K562 (cell line): ENCODE data around the gene WASF2. TPM values are rescaled to one million over a fixed set of nuclear protein-coding genes. Genes with fewer than 3 reads are reported as not detected.

Source experiments
- ATAC-seq: fragments of 200-7000 bp; cut with Tn5 transposase; 3 replicates; pipeline ENCODE4 v1.9.1; 2020; ENCODE audit warnings: moderate library complexity
- BruUV-seq: library from RNA; stranded (reverse); fragments of 400-500 nt; replicated peaks from 2 replicates; lab custom pipeline; 2021; lab: Mats Ljungman, UMichigan
- CTCF ChIA-PET: fragments of 300-600 bp; formaldehyde crosslinking; extraction: SDS; loops from one replicate; lab custom pipeline; 2021; ENCODE audit warnings: low intra/inter-chr PET ratio; lab: Yijun Ruan, JAX
- POLR2A ChIA-PET: fragments of 300-600, 350-650 bp; sonication (Branson Sonifier 250); formaldehyde crosslinking; extraction: SDS; loops from one replicate; lab custom pipeline; 2021; ENCODE audit warnings: antibody characterized with exemption, inconsistent platforms; lab: Yijun Ruan, JAX
- DNase-seq, 4 experiments: peaks; one replicate each; pipeline versions ENCODE4 v3.0.0 to v3.0.0-alpha.2; 2011 to 2018; ENCODE audit warnings: low spot score in 3 of 4, mixed read lengths in 3 of 4; ENCODE audit errors: extremely low read depth in 1 of 4
- FAIRE-seq: peaks from 2 replicates; lab custom pipeline; 2011; peaks lifted over from hg19 to GRCh38; lab: Jason Lieb, UNC
- H2AFZ ChIP-seq: 2 replicates; pipeline ENCODE4 v1.6.0; 2011; ENCODE audit warnings: low read depth, low read length, control low read depth, inconsistent platforms
- H3K27ac ChIP-seq: fragments of 200-600 bp; 3 replicates; pipeline ENCODE4 v1.8.0; 2011; ENCODE audit warnings: low read depth, mild to moderate bottlenecking, control low read depth, inconsistent platforms, low read length, moderate library complexity, mixed read lengths; ENCODE audit errors: extremely low read depth
- H3K27me3 ChIP-seq, 2 experiments: fragments of 300-600 bp in 1 of 2; 2 replicates in 1 of 2; 3 replicates in 1 of 2; pipeline versions ENCODE4 v1.6.0 to v1.8.0; 2011; ENCODE audit warnings: inconsistent platforms in 2 of 2, low read length in 2 of 2, mild to moderate bottlenecking in 1 of 2, mixed read lengths in 1 of 2, moderate library complexity in 1 of 2; ENCODE audit not compliant: control insufficient read depth in 2 of 2, insufficient read depth in 2 of 2
- H3K36me3 ChIP-seq: fragments of 300-600 bp; 3 replicates; pipeline ENCODE4 v1.8.0; 2011; ENCODE audit warnings: mild to moderate bottlenecking, low read length, inconsistent platforms; ENCODE audit not compliant: control insufficient read depth, insufficient read depth
- H3K4me1 ChIP-seq, 2 experiments: fragments of 200-600 bp in 1 of 2; replicated peaks in 1 of 2; 2 replicates in 1 of 2; 3 replicates in 1 of 2; pipeline versions ENCODE4 v1.5.1 to v1.8.0; 2011; ENCODE audit warnings: inconsistent platforms in 2 of 2, low read length in 2 of 2, mild to moderate bottlenecking in 1 of 2, mixed read lengths in 1 of 2, moderate library complexity in 1 of 2; ENCODE audit not compliant: control insufficient read depth in 2 of 2, insufficient read depth in 2 of 2
- H3K4me2 ChIP-seq: 2 replicates; pipeline ENCODE4 v1.6.1; 2011; ENCODE audit warnings: low read length, control low read depth, inconsistent platforms, mixed read lengths; ENCODE audit not compliant: insufficient read depth
- H3K4me3 ChIP-seq: fragments of 200-600 bp; sonication (generic), shearing (Covaris generic); 2 replicates; pipeline ENCODE4 v1.5.1; 2016; ENCODE audit warnings: control low read depth, inconsistent platforms
- H3K79me2 ChIP-seq: fragments of 200-600 bp; 3 replicates; pipeline ENCODE4 v1.8.0; 2011; ENCODE audit warnings: low read length, inconsistent platforms; ENCODE audit not compliant: control insufficient read depth, insufficient read depth
- H3K9ac ChIP-seq, 2 experiments: 2 replicates each; pipeline versions ENCODE4 v1.6.0 to v1.6.1; 2011; ENCODE audit warnings: low read depth in 2 of 2, low read length in 2 of 2, control low read depth in 1 of 2, inconsistent platforms in 1 of 2, mild to moderate bottlenecking in 1 of 2, mixed read lengths in 1 of 2; ENCODE audit not compliant: insufficient read depth in 1 of 2
- H3K9me1 ChIP-seq: one replicate; pipeline ENCODE4 v1.6.0; 2011; ENCODE audit warnings: inconsistent platforms, mild to moderate bottlenecking, low read length, moderate library complexity; ENCODE audit not compliant: control insufficient read depth, insufficient read depth
- H3K9me3 ChIP-seq: replicated peaks from 2 replicates; pipeline ENCODE4 v1.5.1; 2011; ENCODE audit warnings: low read depth, low read length, inconsistent platforms; ENCODE audit not compliant: control insufficient read depth, insufficient read depth
- H4K20me1 ChIP-seq: replicated peaks from 2 replicates; pipeline ENCODE4 v1.6.1; 2011; ENCODE audit warnings: low read length, inconsistent platforms, mixed read lengths; ENCODE audit not compliant: control insufficient read depth, insufficient read depth
- ATF4 ChIP-seq: fragments of 450-650 bp; formaldehyde crosslinking; IDR thresholded peaks from 2 replicates; pipeline ENCODE4 v1.4.0; 2022; ENCODE audit warnings: mild to moderate bottlenecking, moderate library complexity
- ELK3 ChIP-seq: fragments of 450-650 bp; formaldehyde crosslinking; IDR thresholded peaks from 2 replicates; pipeline ENCODE4 v1.4.0; 2020; ENCODE audit warnings: mild to moderate bottlenecking
- IRF2 ChIP-seq: sonication (generic); formaldehyde crosslinking; IDR thresholded peaks from 2 replicates; pipeline ENCODE4 v1.8.1; 2022; ENCODE audit warnings: mild to moderate bottlenecking, missing genetic modification reagents
- KAT2B ChIP-seq: IDR thresholded peaks from one replicate; pipeline ENCODE4 v1.6.1; 2012; ENCODE audit warnings: low read depth, mild to moderate bottlenecking, control low read depth, inconsistent platforms, low read length, moderate library complexity
- POLR2B ChIP-seq: fragments of 450-650 bp; IDR thresholded peaks from 2 replicates; pipeline ENCODE4 v1.6.1; 2018; ENCODE audit warnings: low read depth; ENCODE audit not compliant: partially characterized antibody
- ZNF3 ChIP-seq: fragments of 250-450 bp; sonication (Bioruptor Pico); IDR thresholded peaks from 2 replicates; pipeline ENCODE4 v1.5.0; 2021; ENCODE audit warnings: mild to moderate bottlenecking, moderate library complexity
- ZNF75A ChIP-seq: fragments of 450-650 bp; formaldehyde crosslinking; IDR thresholded peaks from 2 replicates; pipeline ENCODE4 v1.4.0; 2020; ENCODE audit warnings: mild to moderate bottlenecking
- ZSCAN32 ChIP-seq: fragments of 450-650 bp; formaldehyde crosslinking; IDR thresholded peaks from 2 replicates; pipeline ENCODE4 v1.4.0; 2020; ENCODE audit warnings: mild to moderate bottlenecking, moderate library complexity
- WGBS: fragments of 100-300 bp; shearing (Covaris generic); methylation state at CpG from one replicate; pipeline ENCODE4 v1.1.6; 2016; ENCODE audit warnings: low coverage, mixed read lengths; ENCODE audit not compliant: insufficient coverage; ENCODE audit errors: missing lambda C conversion rate; 5-methylcytosine and 5-hydroxymethylcytosine counted together
- in situ Hi-C: fragments of 300-500 bp; cut with MboI; formaldehyde crosslinking; loops from 4 replicates; pipeline ENCODE4 v1.15.0; 2018; ENCODE audit warnings: inconsistent platforms, mixed read lengths
- intact Hi-C: fragments of 100-400 bp; cut with micrococcal nuclease; formaldehyde crosslinking; loops from 2 replicates; pipeline ENCODE4 v1.14.2; 2022
- polyA plus RNA-seq, 8 experiments: library from polyadenylated mRNA; depleted of rRNA in 4 of 8; stranded (reverse) in 5 of 8; unstranded in 3 of 8; fragments of >200 nt; fragmentation: Nextera tagmentation in 2 of 8; fragmentation: Illumina TruSeq in 1 of 8; extraction: Ambion mirVana in 2 of 8; extraction: Trizol in 1 of 8; gene quantifications; 2 replicates each; pipeline versions ENCODE4 v1.2.1 to v1.2.3, GENCODE V29; 2011 to 2014; ENCODE audit warnings: inconsistent platforms in 1 of 8, missing spikeins in 1 of 8
- total RNA-seq, 7 experiments: library from RNA; depleted of rRNA in 6 of 7; stranded (reverse); fragments of >200 nt in 6 of 7; fragmentation: Illumina TruSeq in 2 of 7; extraction: Trizol in 2 of 7; gene quantifications; 2 replicates each; pipeline versions ENCODE4 v1.2.1 to v1.2.3, GENCODE V29; 2011 to 2021; ENCODE audit warnings: low replicate concordance in 1 of 7
- TF ChIP-seq, protein P1 (sequence below): sonication (generic); formaldehyde crosslinking; IDR thresholded peaks from 2 replicates; pipeline ENCODE4 v1.8.0; 2022; ENCODE audit warnings: mild to moderate bottlenecking, missing genetic modification reagents

The WASF2 gene
- total and polyA plus RNA-seq, 9 of the 15 experiments (the other 6 are each of a cell fraction or from before 2014, with no cell fraction given), result 8.2 to 163 (median 31.2) TPM

- TF ChIP-seq, protein P1, sequence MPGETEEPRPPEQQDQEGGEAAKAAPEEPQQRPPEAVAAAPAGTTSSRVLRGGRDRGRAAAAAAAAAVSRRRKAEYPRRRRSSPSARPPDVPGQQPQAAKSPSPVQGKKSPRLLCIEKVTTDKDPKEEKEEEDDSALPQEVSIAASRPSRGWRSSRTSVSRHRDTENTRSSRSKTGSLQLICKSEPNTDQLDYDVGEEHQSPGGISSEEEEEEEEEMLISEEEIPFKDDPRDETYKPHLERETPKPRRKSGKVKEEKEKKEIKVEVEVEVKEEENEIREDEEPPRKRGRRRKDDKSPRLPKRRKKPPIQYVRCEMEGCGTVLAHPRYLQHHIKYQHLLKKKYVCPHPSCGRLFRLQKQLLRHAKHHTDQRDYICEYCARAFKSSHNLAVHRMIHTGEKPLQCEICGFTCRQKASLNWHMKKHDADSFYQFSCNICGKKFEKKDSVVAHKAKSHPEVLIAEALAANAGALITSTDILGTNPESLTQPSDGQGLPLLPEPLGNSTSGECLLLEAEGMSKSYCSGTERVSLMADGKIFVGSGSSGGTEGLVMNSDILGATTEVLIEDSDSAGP (CRISPR knock-in tag), result 0 out of 2 replicates have a peak, but pooled peaks have one; percentile 36
- TF ChIP-seq KAT2B, result no peak
- TF ChIP-seq ZNF3 (CRISPR knock-in tag), result no peak
- TF ChIP-seq POLR2B, result peak; percentile 50
- no peak for TF ChIP-seq ELK3 (CRISPR knock-in tag)
- no peak for TF ChIP-seq IRF2 (CRISPR knock-in tag)
- no peak for TF ChIP-seq ATF4 (CRISPR knock-in tag)
- TF ChIP-seq ZNF75A (CRISPR knock-in tag), result no peak
- TF ChIP-seq ZSCAN32 (CRISPR knock-in tag), result no peak
- CTCF ChIA-PET, result no interaction called here
- FAIRE-seq, result no peak
- in situ Hi-C loops, result no loop called here
- H3K79me2 ChIP-seq, result no peaks in the 10 kb centered on the region
- no peaks in the 10 kb centered on the region for H4K20me1 ChIP-seq
- no peak overlapping the region for H3K9ac ChIP-seq
- H3K9me3 ChIP-seq, result no peaks in the 10 kb centered on the region
- H3K4me2 ChIP-seq, result no peak overlapping the region
- no peak overlapping the region for H3K4me3 ChIP-seq
- H3K36me3 ChIP-seq, result peaks cover 15% of the 10 kb centered on the region; the same call in 2 of the 3 replicates
- no peaks in the 10 kb centered on the region for H3K27me3 ChIP-seq
- 83% methylated on average over 5 of the region's 5 CpGs for WGBS
- no peaks in the 10 kb centered on the region for H3K9me1 ChIP-seq
- no peak for ATAC-seq
- no peak for DNase-seq
- peaks cover 0 to 23% of the 10 kb centered on the region in 2 experiments; a peak in 3 of 5 replicates for H3K4me1 ChIP-seq
- intact Hi-C loops, result no loop called here
- H3K27ac ChIP-seq, result no peak overlapping the region
- BruUV-seq, result no TSS peak
- POLR2A ChIA-PET, result interaction anchor here (0.5 to 2.8 kb wide), 5 partner anchors 10 to 201 kb away, joined by 3 to 23 read pairs (median 5); partner anchors contain the start of gene SYTL1
- H2AFZ ChIP-seq, result no peak overlapping the region
These were observed 89.0 kb downstream of the WASF2 start for GRCh38 chr1:27400963-27401341.
